ENCODE results near the gene CHD9. TPM values are rescaled to one million over a fixed set of nuclear protein-coding genes. Genes with fewer than 3 reads are reported as not detected.

CHD9 gene
- total RNA-seq, 1 donor from 2014 or later: 67.4 TPM

DNA sequence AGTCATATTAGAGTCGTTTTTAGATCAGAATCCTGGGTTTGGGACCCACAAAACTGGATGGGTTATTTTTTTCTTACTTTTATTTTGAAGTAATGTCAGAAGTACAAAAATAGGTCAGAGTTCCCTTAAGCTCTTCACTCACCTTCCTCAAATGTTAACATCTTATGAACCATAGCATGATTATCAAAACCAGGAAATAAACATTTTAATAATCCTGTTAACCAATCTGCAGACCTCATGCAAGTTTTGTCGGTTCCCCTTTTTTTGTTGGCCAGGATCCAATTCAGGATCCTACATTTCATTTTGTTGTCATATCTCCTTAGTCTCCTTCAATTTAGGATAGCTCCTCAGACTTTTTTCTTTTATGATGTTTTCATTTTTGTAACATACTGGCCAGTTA, 162.0 kb downstream of the CHD9 start:
- Mint-ChIP-seq H3K27ac (peak overlapping the region; percentile 62), H3K27me3 (no peaks in the 10 kb centered on the region), H3K9me3 (no peaks in the 10 kb centered on the region), H3K4me3 (no peak overlapping the region), H3K36me3 (ENCODE audit: low read depth) (peaks cover 4% of the 10 kb centered on the region), H3K4me1 (peaks cover 34% of the 10 kb centered on the region)
- DNase-seq (no peak), ATAC-seq (ENCODE audit: low read depth) (peak; percentile 49)
- TF ChIP-seq, protein P1, sequence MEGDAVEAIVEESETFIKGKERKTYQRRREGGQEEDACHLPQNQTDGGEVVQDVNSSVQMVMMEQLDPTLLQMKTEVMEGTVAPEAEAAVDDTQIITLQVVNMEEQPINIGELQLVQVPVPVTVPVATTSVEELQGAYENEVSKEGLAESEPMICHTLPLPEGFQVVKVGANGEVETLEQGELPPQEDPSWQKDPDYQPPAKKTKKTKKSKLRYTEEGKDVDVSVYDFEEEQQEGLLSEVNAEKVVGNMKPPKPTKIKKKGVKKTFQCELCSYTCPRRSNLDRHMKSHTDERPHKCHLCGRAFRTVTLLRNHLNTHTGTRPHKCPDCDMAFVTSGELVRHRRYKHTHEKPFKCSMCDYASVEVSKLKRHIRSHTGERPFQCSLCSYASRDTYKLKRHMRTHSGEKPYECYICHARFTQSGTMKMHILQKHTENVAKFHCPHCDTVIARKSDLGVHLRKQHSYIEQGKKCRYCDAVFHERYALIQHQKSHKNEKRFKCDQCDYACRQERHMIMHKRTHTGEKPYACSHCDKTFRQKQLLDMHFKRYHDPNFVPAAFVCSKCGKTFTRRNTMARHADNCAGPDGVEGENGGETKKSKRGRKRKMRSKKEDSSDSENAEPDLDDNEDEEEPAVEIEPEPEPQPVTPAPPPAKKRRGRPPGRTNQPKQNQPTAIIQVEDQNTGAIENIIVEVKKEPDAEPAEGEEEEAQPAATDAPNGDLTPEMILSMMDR (IDR thresholded peaks at IDR 0.05): no peak
- CTCF ChIA-PET: interaction anchor here (1.4 to 2.4 kb wide), 2 partner anchors 9 to 162 kb away, joined by 6 to 7 read pairs; partner anchors contain the start of gene CHD9
- POLR2A ChIA-PET: interaction anchor here (0.5 to 0.7 kb wide), 3 partner anchors 125 to 222 kb away, joined by 4 to 6 read pairs (median 5); no protein-coding TSS in a partner anchor
- intact Hi-C loops (cut with micrococcal nuclease): loop anchor here (5.0 kb wide), 1 partner anchor 286 kb away; the partner anchor contains the start of gene AKTIP

DNA sequence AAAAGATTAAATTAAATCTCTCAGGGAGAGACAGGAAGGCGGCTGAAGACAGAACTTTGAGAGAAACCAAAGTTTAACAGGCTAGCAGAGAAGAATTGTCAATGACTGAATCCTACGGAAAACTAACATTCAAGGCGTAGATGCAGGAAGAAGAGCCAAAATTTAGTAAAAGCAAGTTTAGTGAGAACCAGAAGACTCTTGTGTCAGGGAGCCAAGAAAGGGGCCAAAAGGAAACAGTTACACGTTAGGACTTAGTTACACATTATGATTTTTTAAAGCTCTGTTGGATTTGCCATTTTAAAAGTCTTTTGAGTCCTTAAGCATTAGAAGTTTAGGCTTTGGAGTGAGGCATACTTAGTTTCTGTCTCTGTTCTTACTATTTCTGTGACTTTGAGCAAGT, 164.6 kb downstream of the CHD9 start:
- peaks cover 22% of the 10 kb centered on the region for H3K4me1 Mint-ChIP-seq
- no peak for ATAC-seq (ENCODE audit: low read depth)
- intact Hi-C loops (cut with micrococcal nuclease): loop anchor here (5.0 kb wide), 1 partner anchor 283 kb away; the partner anchor contains the start of gene AKTIP
- ChIA-PET POLR2A (interaction anchor here (0.6 to 1.0 kb wide), 2 partner anchors 11 to 290 kb away, joined by 4 to 5 read pairs; no protein-coding TSS in a partner anchor), CTCF (interaction anchor here (0.9 to 3.5 kb wide), 6 partner anchors 11 to 244 kb away, joined by 3 to 20 read pairs (median 4); partner anchors contain the start of gene CHD9)
- H3K9me3 Mint-ChIP-seq: no peaks in the 10 kb centered on the region
- H3K27ac Mint-ChIP-seq: no peak overlapping the region
- H3K4me3 Mint-ChIP-seq: no peak overlapping the region
- no peaks in the 10 kb centered on the region for H3K27me3 Mint-ChIP-seq
- TF ChIP-seq, protein P1 (IDR thresholded peaks at IDR 0.05): no peak
- H3K36me3 Mint-ChIP-seq (ENCODE audit: low read depth): peaks cover 16% of the 10 kb centered on the region
- DNase-seq: no peak

DNA sequence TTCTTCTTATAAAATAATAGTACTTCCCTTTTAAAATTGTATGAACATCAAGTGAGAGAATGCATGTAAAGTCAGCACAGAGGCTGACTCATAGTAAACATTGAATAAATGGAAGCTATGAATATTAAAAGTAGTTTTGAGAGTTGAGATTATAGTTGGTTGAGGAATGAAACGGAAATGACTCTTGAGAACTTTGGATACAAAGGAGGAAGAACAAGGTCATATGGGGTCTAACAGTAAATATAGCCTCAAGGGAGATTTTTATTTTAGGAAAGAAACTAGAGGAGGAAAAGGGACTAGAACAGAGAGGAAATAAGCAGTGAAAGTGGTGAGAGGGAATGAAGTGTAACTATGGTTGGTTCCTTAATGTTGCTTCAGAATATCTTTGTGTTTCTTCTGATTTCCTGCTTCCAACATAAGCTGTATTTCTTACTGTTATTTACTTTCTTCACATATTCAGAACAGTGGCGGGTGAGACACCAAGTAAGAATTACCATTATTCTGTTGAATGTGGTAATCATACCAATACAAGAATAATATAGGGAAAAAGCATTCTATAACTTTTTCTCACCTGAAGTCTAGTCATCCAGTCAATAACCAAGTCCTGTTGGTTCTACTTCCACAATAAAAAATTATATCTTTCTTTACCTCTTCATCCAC, 165.1 kb downstream of the CHD9 start:
- H3K27ac Mint-ChIP-seq: no peak overlapping the region

DNA sequence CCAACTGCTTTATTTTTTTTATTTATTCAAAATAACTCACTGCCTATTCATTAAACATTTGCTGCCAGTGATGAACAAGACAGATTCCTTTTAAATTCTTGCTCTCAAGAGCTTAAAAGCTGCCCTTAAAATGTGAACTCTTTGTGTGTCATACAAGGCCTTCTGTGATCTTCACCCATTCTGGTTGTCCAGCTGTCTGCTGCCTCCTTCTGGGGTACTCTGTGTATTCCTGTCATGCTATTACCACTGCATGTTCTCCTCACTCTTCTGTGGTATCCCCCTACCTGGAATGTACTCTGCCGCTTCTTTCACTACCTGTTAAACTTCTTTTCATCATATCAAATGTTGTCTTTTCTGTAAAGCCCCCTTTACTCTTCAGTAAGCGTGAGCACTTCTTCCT, 165.8 kb downstream of the CHD9 start:
- intact Hi-C loops (cut with micrococcal nuclease): loop anchor here (1.0 to 10.0 kb wide), 4 partner anchors 14 to 244 kb away; no protein-coding TSS in a partner anchor
- H3K27me3 Mint-ChIP-seq: no peaks in the 10 kb centered on the region
- peak; percentile 60 for ATAC-seq (ENCODE audit: low read depth)
- TF ChIP-seq, protein P1 (IDR thresholded peaks at IDR 0.05): no peak
- H3K9me3 Mint-ChIP-seq: no peaks in the 10 kb centered on the region
- no peak for DNase-seq
- H3K4me1 Mint-ChIP-seq: peaks cover 14% of the 10 kb centered on the region
- H3K27ac Mint-ChIP-seq: no peak overlapping the region
- ChIA-PET POLR2A (interaction anchor here (1.0 to 1.1 kb wide), 2 partner anchors 10 to 165 kb away, joined by 3 to 7 read pairs; partner anchors contain the start of gene CHD9), CTCF (interaction anchor here (1.0 to 3.5 kb wide), 7 partner anchors 10 to 245 kb away, joined by 3 to 20 read pairs (median 4); partner anchors contain the start of gene CHD9)
- peaks cover 17% of the 10 kb centered on the region for H3K36me3 Mint-ChIP-seq (ENCODE audit: low read depth)
- H3K4me3 Mint-ChIP-seq: no peak overlapping the region

More for the DNA sequence above, 165.1 kb downstream of the CHD9 start:
- ChIA-PET POLR2A (interaction anchor here (0.6 to 1.1 kb wide), 4 partner anchors 9 to 289 kb away, joined by 3 to 7 read pairs (median 4); partner anchors contain the start of gene CHD9), CTCF (interaction anchor here (0.9 to 3.5 kb wide), 8 partner anchors 10 to 245 kb away, joined by 3 to 20 read pairs (median 4); partner anchors contain the start of gene CHD9)
- no peak overlapping the region for H3K4me3 Mint-ChIP-seq
- H3K36me3 Mint-ChIP-seq (ENCODE audit: low read depth): peaks cover 19% of the 10 kb centered on the region
- no peak for DNase-seq
- no peak for ATAC-seq (ENCODE audit: low read depth)
- no peaks in the 10 kb centered on the region for H3K9me3 Mint-ChIP-seq
- intact Hi-C loops (cut with micrococcal nuclease): loop anchor here (1.0 to 10.0 kb wide), 5 partner anchors 13 to 282 kb away; partner anchors contain the start of gene AKTIP
- TF ChIP-seq, protein P1 (IDR thresholded peaks at IDR 0.05): no peak
- peaks cover 21% of the 10 kb centered on the region for H3K4me1 Mint-ChIP-seq
- no peaks in the 10 kb centered on the region for H3K27me3 Mint-ChIP-seq
